H9 (cell line): ENCODE data around the gene MICALL2. TPM values are rescaled to one million over a fixed set of nuclear protein-coding genes. Genes with fewer than 3 reads are reported as not detected.

Source experiments
- DNase-seq: peaks from one replicate; pipeline ENCODE4 v3.0.0-alpha.2; 2017
- H2AFZ ChIP-seq: one replicate; pipeline ENCODE4 v1.6.1; 2013; ENCODE audit warnings: mild to moderate bottlenecking, low read length, control low read depth, moderate library complexity
- H2AK5ac ChIP-seq: 2 replicates; pipeline ENCODE4 v1.6.1; 2013; ENCODE audit warnings: low read length, control low read depth, mixed read lengths; ENCODE audit not compliant: insufficient read length
- H2BK120ac ChIP-seq: one replicate; pipeline ENCODE4 v1.6.1; 2013; ENCODE audit warnings: low read depth, mild to moderate bottlenecking, low read length, control low read depth, inconsistent platforms; ENCODE audit not compliant: poor library complexity, severe bottlenecking
- H2BK12ac ChIP-seq: 2 replicates; pipeline ENCODE4 v1.6.1; 2013; ENCODE audit warnings: low read length, control low read depth, mixed read lengths, low read depth; ENCODE audit not compliant: insufficient read length
- H2BK15ac ChIP-seq: 2 replicates; pipeline ENCODE4 v1.6.1; 2013; ENCODE audit warnings: low read depth, low read length, control low read depth
- H2BK20ac ChIP-seq: one replicate; pipeline ENCODE4 v1.6.1; 2013; ENCODE audit warnings: low read depth, mild to moderate bottlenecking, low read length, control low read depth, inconsistent platforms; ENCODE audit not compliant: poor library complexity, severe bottlenecking
- H2BK5ac ChIP-seq: 2 replicates; pipeline ENCODE4 v1.6.1; 2013; ENCODE audit warnings: low read length, control low read depth, mixed read lengths; ENCODE audit not compliant: insufficient read length
- H3K14ac ChIP-seq: 2 replicates; pipeline ENCODE4 v1.6.1; 2013; ENCODE audit warnings: low read length, control low read depth; ENCODE audit not compliant: insufficient read depth
- H3K18ac ChIP-seq: 2 replicates; pipeline ENCODE4 v1.6.1; 2013; ENCODE audit warnings: low read depth, mild to moderate bottlenecking, mixed read lengths, low read length, control low read depth; ENCODE audit not compliant: insufficient read length
- H3K23ac ChIP-seq: 2 replicates; pipeline ENCODE4 v1.6.1; 2013; ENCODE audit warnings: low read length, control low read depth, mixed read lengths, low read depth; ENCODE audit not compliant: insufficient read length
- H3K23me2 ChIP-seq: 2 replicates; pipeline ENCODE4 v1.6.1; 2013; ENCODE audit warnings: low read depth, mild to moderate bottlenecking, mixed read lengths, low read length, control low read depth; ENCODE audit not compliant: insufficient read length, poor library complexity, severe bottlenecking
- H3K27ac ChIP-seq: 2 replicates; pipeline ENCODE4 v1.5.1; 2013; ENCODE audit warnings: low read length, control low read depth, mixed read lengths, low read depth; ENCODE audit not compliant: insufficient read length
- H3K27me3 ChIP-seq: 2 replicates; pipeline ENCODE4 v1.6.1; 2013; ENCODE audit warnings: low read length, control low read depth, inconsistent platforms; ENCODE audit not compliant: insufficient read depth
- H3K4ac ChIP-seq: 2 replicates; pipeline ENCODE4 v1.6.1; 2013; ENCODE audit warnings: low read depth, mild to moderate bottlenecking, control low read depth, inconsistent platforms, low read length, moderate library complexity
- H3K4me1 ChIP-seq: 2 replicates; pipeline ENCODE4 v1.6.1; 2013; ENCODE audit warnings: low read length, control low read depth, inconsistent platforms; ENCODE audit not compliant: insufficient read depth
- H3K4me2 ChIP-seq: 2 replicates; pipeline ENCODE4 v1.6.1; 2013; ENCODE audit warnings: low read length, control low read depth, mixed read lengths; ENCODE audit not compliant: insufficient read length, insufficient read depth
- H3K56ac ChIP-seq: 2 replicates; pipeline ENCODE4 v1.6.1; 2013; ENCODE audit warnings: low read depth, mild to moderate bottlenecking, mixed read lengths, low read length, control low read depth; ENCODE audit not compliant: insufficient read length
- H3K79me1 ChIP-seq: 2 replicates; pipeline ENCODE4 v1.6.1; 2013; ENCODE audit warnings: low read depth, mild to moderate bottlenecking, moderate library complexity, low read length, control low read depth, inconsistent platforms; ENCODE audit not compliant: insufficient read depth, poor library complexity, severe bottlenecking
- H3K79me2 ChIP-seq: 2 replicates; pipeline ENCODE4 v1.6.1; 2013; ENCODE audit warnings: low read length, control low read depth, inconsistent platforms; ENCODE audit not compliant: insufficient read depth
- H3K9ac ChIP-seq: 2 replicates; pipeline ENCODE4 v1.6.1; 2013; ENCODE audit warnings: low read length, control low read depth, mixed read lengths; ENCODE audit not compliant: insufficient read length; ENCODE audit errors: extremely low read depth
- H3K9me3 ChIP-seq: one replicate; pipeline ENCODE4 v1.6.1; 2013; ENCODE audit warnings: low read depth, low read length, inconsistent platforms; ENCODE audit not compliant: control insufficient read depth
- H3T11ph ChIP-seq: one replicate; pipeline ENCODE4 v1.6.1; 2013; ENCODE audit warnings: mild to moderate bottlenecking, low read length, control low read depth, inconsistent platforms
- H4K20me1 ChIP-seq: one replicate; pipeline ENCODE4 v1.6.1; 2013; ENCODE audit not compliant: control insufficient read depth, insufficient read length, insufficient read depth
- H4K5ac ChIP-seq: 2 replicates; pipeline ENCODE4 v1.6.1; 2013; ENCODE audit warnings: low read depth, mild to moderate bottlenecking, mixed read lengths, low read length, control low read depth; ENCODE audit not compliant: insufficient read length
- H4K8ac ChIP-seq: replicated peaks from 2 replicates; pipeline ENCODE4 v1.6.1; 2013; ENCODE audit warnings: low read length, control low read depth, mixed read lengths, low read depth; ENCODE audit not compliant: insufficient read length
- H4K91ac ChIP-seq: 2 replicates; pipeline ENCODE4 v1.6.1; 2013; ENCODE audit warnings: low read depth, mild to moderate bottlenecking, moderate library complexity, mixed read lengths, low read length, control low read depth; ENCODE audit not compliant: insufficient read length
- H3K27ac Mint-ChIP-seq, 3 experiments: 2 replicates in 2 of 3; 3 replicates in 1 of 3; pipeline ENCODE4 v1.8.0; 2020 to 2021; ENCODE audit warnings: mixed read lengths in 3 of 3, mild to moderate bottlenecking in 1 of 3, moderate library complexity in 1 of 3
- H3K27me3 Mint-ChIP-seq: 2 replicates; pipeline ENCODE4 v1.8.0; 2021; ENCODE audit warnings: low read depth, mild to moderate bottlenecking, moderate library complexity, mixed read lengths
- H3K36me3 Mint-ChIP-seq, 3 experiments: 2 replicates in 2 of 3; 3 replicates in 1 of 3; pipeline ENCODE4 v1.8.0; 2020 to 2021; ENCODE audit warnings: low read depth in 3 of 3, mixed read lengths in 3 of 3; ENCODE audit not compliant: insufficient read depth in 1 of 3
- H3K4me1 Mint-ChIP-seq, 2 experiments: 2 replicates each; pipeline ENCODE4 v1.8.0; 2020; ENCODE audit warnings: mixed read lengths in 2 of 2
- H3K4me3 Mint-ChIP-seq, 2 experiments: 2 replicates in 1 of 2; 3 replicates in 1 of 2; pipeline ENCODE4 v1.8.0; 2020 to 2021; ENCODE audit warnings: mild to moderate bottlenecking in 2 of 2, mixed read lengths in 2 of 2, moderate library complexity in 1 of 2
- H3K9me3 Mint-ChIP-seq, 2 experiments: 2 replicates in 1 of 2; 3 replicates in 1 of 2; pipeline ENCODE4 v1.8.0; 2020; ENCODE audit warnings: mild to moderate bottlenecking in 2 of 2, mixed read lengths in 2 of 2, moderate library complexity in 1 of 2
- WGBS: extraction: QIAGEN DNeasy Blood & Tissue Kit; methylation state at CpG from one replicate; pipeline ENCODE4 v1.1.7; 2013; ENCODE audit warnings: missing lambda C conversion rate, low lambda C conversion rate, mixed read lengths; ENCODE audit not compliant: insufficient read length; ENCODE audit errors: extremely low coverage; 5-methylcytosine and 5-hydroxymethylcytosine counted together
- total RNA-seq: library from RNA; stranded (reverse); gene quantifications from 2 replicates; pipeline ENCODE4 v1.2.1, GENCODE V29; 2021
- TF ChIP-seq, protein P1 (sequence below): fragments of 200-600 bp; sonication (generic); conservative IDR thresholded peaks from 3 replicates; pipeline ENCODE4 v1.8.0; 2021; ENCODE audit warnings: antibody characterized with exemption, mild to moderate bottlenecking

MICALL2 gene
- total RNA-seq, 1 experiment from 2014 or later = 7.1 TPM

DNA sequence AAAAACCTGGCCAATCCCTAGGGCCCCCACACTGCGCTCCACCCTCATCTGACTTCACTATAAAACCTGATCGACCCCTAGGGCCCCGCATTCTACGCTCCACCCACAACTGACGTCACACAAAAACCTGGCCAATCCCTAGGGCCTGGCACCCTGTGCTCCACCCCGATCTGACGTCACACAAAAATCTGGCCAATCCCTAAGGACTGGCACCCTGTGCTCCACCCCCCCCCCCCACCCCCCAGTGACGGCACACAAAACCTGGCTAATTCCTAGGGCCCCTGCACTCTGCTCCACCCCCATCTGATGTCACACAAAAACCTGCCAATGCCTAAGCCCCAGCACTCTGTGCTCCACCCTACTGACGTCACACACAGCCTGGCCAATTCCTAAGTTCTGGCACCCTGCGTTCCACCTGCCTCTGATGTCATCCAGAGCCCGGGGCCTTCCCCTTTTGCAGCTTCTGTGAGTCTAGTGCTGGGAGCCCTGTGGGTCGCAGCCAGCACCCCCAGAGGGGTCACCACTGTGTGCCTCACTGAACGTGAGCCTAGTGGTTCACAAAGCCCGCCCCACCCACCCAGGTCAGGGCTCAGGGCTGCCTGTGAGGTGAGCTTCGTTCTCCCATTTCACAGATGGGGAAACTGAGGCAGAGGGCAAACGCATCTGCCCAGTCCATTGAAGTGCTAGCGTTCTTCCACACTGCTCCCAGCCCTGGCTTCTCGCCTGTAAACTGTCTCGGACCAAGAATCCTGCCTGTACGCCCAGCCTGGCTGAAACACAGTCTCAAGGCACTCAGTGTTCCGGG is 40.6 kb downstream of the MICALL2 start:
- Histone ChIP-seq H2AFZ (no peak overlapping the region), H4K8ac (no peak overlapping the region), H4K5ac (no peak overlapping the region), H3K9me3 (no peaks in the 10 kb centered on the region), H2BK120ac (no peak overlapping the region), H3K23ac (no peak overlapping the region), H2AK5ac (no peak overlapping the region), H2BK5ac (no peak overlapping the region), H3T11ph (no peak overlapping the region), H3K23me2 (no peaks in the 10 kb centered on the region), H3K27me3 (no peaks in the 10 kb centered on the region), H3K18ac (no peak overlapping the region), H3K4ac (no peak overlapping the region), H2BK12ac (no peak overlapping the region), H3K27ac (no peak overlapping the region), H3K4me2 (no peak overlapping the region), H2BK15ac (no peak overlapping the region), H3K79me2 (no peaks in the 10 kb centered on the region), H2BK20ac (no peak overlapping the region), H3K4me1 (no peaks in the 10 kb centered on the region), H4K91ac (no peak overlapping the region), H3K9ac (no peak overlapping the region), H3K14ac (no peak overlapping the region), H4K20me1 (no peaks in the 10 kb centered on the region), H3K79me1 (no peaks in the 10 kb centered on the region), H3K56ac (no peak overlapping the region)
- H3K4me1 Mint-ChIP-seq = peaks cover 12 to 26% of the 10 kb centered on the region in 2 experiments
- DNase-seq = peak; percentile 89
- no CpG with 5 or more reads among the region's 21 CpGs for WGBS
- no peaks in the 10 kb centered on the region; a peak in 1 of 5 replicates for H3K9me3 Mint-ChIP-seq
- H3K27ac Mint-ChIP-seq = peak overlapping the region in 2 of 3 experiments; percentile 91 to 98; a peak in 5 of 7 replicates
- H3K4me3 Mint-ChIP-seq = no peak overlapping the region; a peak in 1 of 5 replicates
- H3K27me3 Mint-ChIP-seq = peaks cover 35% of the 10 kb centered on the region
- H3K36me3 Mint-ChIP-seq = no peaks in the 10 kb centered on the region; a peak in 1 of 7 replicates
- TF ChIP-seq, protein P1, sequence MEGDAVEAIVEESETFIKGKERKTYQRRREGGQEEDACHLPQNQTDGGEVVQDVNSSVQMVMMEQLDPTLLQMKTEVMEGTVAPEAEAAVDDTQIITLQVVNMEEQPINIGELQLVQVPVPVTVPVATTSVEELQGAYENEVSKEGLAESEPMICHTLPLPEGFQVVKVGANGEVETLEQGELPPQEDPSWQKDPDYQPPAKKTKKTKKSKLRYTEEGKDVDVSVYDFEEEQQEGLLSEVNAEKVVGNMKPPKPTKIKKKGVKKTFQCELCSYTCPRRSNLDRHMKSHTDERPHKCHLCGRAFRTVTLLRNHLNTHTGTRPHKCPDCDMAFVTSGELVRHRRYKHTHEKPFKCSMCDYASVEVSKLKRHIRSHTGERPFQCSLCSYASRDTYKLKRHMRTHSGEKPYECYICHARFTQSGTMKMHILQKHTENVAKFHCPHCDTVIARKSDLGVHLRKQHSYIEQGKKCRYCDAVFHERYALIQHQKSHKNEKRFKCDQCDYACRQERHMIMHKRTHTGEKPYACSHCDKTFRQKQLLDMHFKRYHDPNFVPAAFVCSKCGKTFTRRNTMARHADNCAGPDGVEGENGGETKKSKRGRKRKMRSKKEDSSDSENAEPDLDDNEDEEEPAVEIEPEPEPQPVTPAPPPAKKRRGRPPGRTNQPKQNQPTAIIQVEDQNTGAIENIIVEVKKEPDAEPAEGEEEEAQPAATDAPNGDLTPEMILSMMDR = no peak
